Pulmonary artery endothelial cell (primary cell): Measurements from ENCODE around the gene SPTY2D1. TPM values are rescaled to one million over a fixed set of nuclear protein-coding genes. Genes with fewer than 3 reads are reported as not detected.

Experiments
- DNase-seq: peaks from one replicate; pipeline ENCODE4 v3.0.0-alpha.2; 2011; ENCODE audit warnings: low read depth, low spot score
- total RNA-seq: library from RNA; depleted of rRNA; stranded (reverse); fragments of >200 nt; gene quantifications from 2 replicates; pipeline ENCODE4 v1.2.3, GENCODE V29; 2014

Gene SPTY2D1
- total RNA-seq, 1 donor from 2014 or later = 14.4 TPM

DNA sequence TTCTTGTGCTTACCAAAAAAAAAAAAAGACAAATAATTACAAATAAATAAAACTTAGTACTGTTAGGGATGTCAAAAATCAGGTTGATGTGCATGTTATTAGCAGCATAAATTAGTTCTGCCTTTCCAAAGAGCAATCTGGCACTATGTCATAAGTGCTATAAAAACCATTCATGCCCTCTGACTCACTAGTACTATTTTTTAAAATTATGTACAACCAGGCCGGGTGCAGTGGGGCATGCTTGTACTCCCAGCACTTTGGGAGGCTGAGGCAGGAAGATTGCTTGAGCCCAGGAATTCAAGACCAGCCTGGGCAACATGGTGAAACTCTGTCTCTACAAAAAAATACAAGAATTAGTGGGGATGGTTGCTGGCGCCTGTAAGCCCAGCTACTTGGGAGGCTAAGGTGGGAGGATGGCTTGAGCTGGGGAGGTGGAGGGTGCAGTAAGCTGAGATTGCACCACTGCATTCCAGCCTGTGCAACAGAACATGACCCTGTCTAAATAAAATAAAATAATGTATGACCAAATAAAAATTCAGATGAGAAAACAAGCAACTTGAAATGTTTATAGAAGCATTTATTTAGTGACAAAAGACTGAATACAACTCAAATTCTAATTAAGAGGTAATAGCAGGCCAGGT, 70.9 kb downstream of the SPTY2D1 start:
- no peak for DNase-seq

Other genes with a start within 250 kb of the SPTY2D1 start
- gene LDHA, start 239.8 kb downstream of the SPTY2D1 start, total RNA-seq = 695 and 699 TPM in 2 replicates
- gene LDHC, start 222.0 kb downstream of the SPTY2D1 start, total RNA-seq = not detected in 2 replicates
- not detected in 2 replicates for gene LDHAL6A, start 178.5 kb downstream of the SPTY2D1 start, total RNA-seq
- gene TSG101, start 107.4 kb downstream of the SPTY2D1 start, total RNA-seq = 38.7 and 51.8 TPM in 2 replicates
- 20.6 and 26.5 TPM in 2 replicates for gene UEVLD, start 45.6 kb downstream of the SPTY2D1 start, total RNA-seq
- gene MISFA, start 34.6 kb downstream of the SPTY2D1 start, total RNA-seq = 0.28 and 0.46 TPM in 2 replicates
- gene TMEM86A, start 64.4 kb upstream of the SPTY2D1 start, total RNA-seq = 0.92 and 2.4 TPM in 2 replicates
- not detected in 2 replicates for gene IGSF22, start 91.8 kb upstream of the SPTY2D1 start, total RNA-seq
- not detected in 2 replicates for gene PTPN5, start 157.5 kb upstream of the SPTY2D1 start, total RNA-seq